ENCODE measurements around the gene KDM4B. TPM values are rescaled to one million over a fixed set of nuclear protein-coding genes. Genes with fewer than 3 reads are reported as not detected.

KDM4B gene
- total and polyA plus RNA-seq, 9 of the 15 experiments (the other 6 are each of a cell fraction or from before 2014, with no cell fraction given): 0.21 to 29.9 (median 7.3) TPM

- peak; percentile 30; the same call in 1 of the 2 replicates for TF ChIP-seq REST (IDR thresholded peaks at IDR 0.05; ENCODE audit: borderline replicate concordance)
- TF ChIP-seq REST (CRISPR knock-in tag; IDR thresholded peaks at IDR 0.05; ENCODE audit: low read depth): no peak
- TF ChIP-seq ZNF133 (CRISPR knock-in tag; IDR thresholded peaks at IDR 0.05): no peak
- peak; percentile 33 to 51 (median 43); a peak in 5 of 6 replicates for TF ChIP-seq CTCF (IDR thresholded peaks at IDR 0.05 in 2 of 3, conservative IDR thresholded peaks at IDR 0.05 in 1 of 3; ENCODE audit: insufficient read depth in 2 of 3, low read depth in 1 of 3, low read length in 3 of 3)
- peak; percentile 95 for TF ChIP-seq ZBTB33 (CRISPR knock-in tag; IDR thresholded peaks at IDR 0.05)
- peak; percentile 37 for TF ChIP-seq CTCFL (IDR thresholded peaks at IDR 0.05; ENCODE audit: borderline replicate concordance, insufficient read depth, low read depth, low read length, poor library complexity, severe bottlenecking)
- TF ChIP-seq RAD21 (CRISPR knock-in tag; conservative IDR thresholded peaks at IDR 0.05 in 1 of 2, IDR thresholded peaks at IDR 0.05 in 1 of 2): peak in 1 of 2 experiments; percentile 40; a peak in 2 of 4 replicates
- peak; percentile 36; the same call in 1 of the 2 replicates for TF ChIP-seq SMC3 (conservative IDR thresholded peaks at IDR 0.05; ENCODE audit: insufficient read depth, low read depth, low read length)
- peak; percentile 20 for TF ChIP-seq HMGN3 (IDR thresholded peaks at IDR 0.05; ENCODE audit: borderline replicate concordance, extremely low read depth, insufficient read length, low read depth, low read length)
Observed at GRCh38 chr19:5137571-5138124, 168.7 kb downstream of the KDM4B start (continued).
